AG08396 (cell line): Measurements from ENCODE around the gene KIRREL3.
A peak's percentile ranks its signal among the peaks of the same experiment; 100 is the strongest.

Experiments used
- DNase-seq: peaks from one replicate; pipeline ENCODE4 v3.0.0; 2012; ENCODE audit warnings: low spot score, mixed read lengths

The KIRREL3 gene

DNA sequence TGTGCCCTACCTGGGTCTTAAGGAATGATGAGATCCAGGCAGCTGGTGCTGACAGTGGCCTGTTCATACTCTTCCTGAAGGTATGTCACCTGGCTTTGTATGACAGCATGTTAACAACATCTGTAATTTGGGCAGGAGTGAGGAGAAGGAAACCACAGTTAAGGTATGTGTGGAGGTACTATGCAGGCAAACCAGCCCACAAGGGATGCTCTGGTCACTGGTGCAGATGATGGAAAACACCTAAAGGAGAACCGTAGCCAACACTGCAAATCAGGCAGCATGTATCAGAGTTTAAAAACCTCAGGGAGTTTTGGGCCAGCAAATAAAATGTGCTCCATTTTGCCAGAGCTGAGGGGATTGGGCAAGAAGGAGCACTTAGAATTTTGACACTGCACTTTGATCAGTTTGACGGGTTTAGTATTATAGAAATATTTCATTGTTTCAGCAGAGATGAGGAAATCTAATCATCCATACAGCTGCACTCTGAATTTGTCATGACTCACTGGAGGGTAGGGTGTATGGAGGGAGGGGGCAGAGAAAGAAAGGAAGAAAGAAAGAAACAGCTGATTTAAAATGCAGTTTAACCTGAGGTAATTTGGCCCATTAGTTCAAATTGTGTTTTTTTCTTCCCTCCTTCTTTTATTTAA is 260.9 kb downstream of the KIRREL3 start:
- DNase-seq: no peak

- no peak for DNase-seq
Measured at GRCh38 chr11:126738295-126739031, 262.1 kb downstream of the KIRREL3 start.

DNA sequence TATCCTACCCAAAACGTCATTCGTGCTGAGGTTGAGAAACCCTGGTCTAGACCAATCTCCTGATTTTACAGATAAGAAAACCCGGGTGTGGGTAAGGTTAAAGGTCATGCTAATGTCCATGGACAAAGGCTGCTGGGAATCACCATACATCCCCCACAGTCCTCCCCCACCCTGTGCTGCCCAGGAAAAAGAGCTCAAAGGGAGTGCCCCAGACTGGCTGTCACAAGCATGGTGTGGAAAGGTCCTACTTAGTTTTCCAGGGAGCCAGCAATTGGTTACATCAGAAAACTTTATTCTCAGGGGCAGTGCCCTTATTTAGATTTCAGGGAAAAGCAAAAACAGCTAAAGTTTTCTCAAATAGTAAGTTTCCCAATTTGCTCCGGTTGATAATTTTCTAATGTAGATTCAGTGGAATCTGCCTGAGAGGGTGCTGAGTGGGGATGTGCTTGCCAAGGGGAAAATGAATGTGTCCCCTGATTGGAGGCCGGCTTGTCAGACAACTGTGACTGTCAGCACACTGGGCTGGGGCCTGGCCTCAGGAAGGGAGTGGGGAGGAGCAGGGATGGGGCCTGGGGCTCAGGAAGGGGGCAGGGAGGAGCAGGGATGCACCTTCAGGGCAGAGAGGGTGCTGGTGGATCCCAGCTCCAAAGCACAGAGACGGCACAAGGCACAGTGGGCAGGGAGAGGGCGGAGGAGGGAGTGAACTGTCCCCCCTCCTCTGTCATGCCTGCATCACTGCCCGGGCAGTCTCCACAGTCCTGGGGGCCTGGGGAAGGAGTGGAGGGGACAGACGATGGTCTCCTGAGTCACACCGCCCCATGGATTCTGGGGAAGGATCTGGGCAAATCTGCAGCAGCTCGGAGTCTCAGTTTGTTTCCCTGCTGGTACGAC is 263.6 kb downstream of the KIRREL3 start:
- DNase-seq: no peak

DNA sequence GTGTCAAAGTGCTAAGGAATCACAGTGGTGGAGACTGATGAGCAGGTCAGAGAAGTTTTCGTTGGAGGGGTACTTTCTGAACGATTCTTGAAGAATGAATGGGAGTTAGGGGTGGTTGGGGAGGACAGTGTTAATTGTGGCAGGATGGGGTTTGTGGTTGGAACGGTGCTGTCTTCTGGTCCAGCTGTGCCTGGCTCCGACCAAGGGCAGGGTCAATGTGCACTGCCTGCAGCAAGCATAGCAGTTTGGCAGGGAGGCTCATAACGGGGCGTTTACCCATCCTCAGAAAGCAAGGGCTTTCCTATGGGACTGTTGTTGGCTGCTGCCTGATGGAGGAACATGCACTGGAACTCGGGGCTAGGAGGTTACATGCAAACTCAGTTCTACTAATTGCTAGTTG is 265.8 kb downstream of the KIRREL3 start:
- DNase-seq: no peak

GRCh38 chr11:126733685-126734084 is 266.9 kb downstream of the KIRREL3 start:
- DNase-seq: peak; percentile 27

GRCh38 chr11:126732981-126733380 is 267.6 kb downstream of the KIRREL3 start:
- DNase-seq: no peak

DNA sequence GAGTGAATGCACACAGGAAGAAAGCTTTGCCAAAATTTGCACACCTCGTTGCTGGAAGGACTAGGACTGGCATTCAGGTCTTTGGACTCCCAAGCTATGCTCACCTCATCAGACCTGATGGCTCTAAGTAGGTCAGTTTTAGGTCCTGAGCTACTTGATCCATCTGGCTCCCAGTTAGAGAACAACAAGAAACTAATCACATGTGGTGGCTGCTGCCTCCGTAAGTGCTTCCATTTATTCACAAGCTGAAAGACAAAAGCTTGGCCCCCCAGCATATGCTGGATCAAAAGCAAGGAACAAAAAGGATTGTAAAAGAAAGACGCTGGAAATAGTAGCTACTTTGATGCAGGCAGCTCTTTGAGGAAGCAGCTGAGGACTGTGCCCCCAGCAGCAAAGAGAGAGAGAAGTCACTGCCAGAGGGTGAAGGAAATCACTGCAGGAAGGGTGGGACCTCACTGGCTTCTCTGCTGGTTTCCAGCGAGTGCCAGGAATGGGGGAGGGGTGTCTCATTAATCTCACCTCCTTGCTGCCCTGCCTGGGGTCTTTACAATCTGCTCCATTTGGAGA is 268.9 kb downstream of the KIRREL3 start:
- DNase-seq: no peak

- no peak for DNase-seq
Measured at GRCh38 chr11:126727381-126727780, 273.2 kb downstream of the KIRREL3 start.

DNA sequence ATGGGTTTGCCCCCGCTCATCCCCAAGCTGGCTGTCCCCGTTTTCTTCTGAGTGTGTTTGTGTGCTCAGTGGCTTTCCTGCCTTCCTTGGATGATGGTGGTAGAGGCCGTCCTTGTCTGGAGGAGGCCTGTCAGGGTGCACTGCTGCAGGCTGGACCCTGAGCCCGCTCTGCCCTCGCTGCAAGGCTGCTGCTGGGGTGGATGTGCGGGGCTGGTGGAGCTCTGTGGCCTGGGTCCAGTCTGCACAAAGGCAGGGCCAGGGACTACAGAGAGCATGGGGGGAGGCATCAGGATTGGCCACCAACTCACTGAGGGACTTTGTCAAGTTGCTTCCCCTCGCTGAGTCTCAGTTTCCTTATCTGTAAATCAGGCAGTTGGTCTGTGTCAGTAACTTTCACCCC is 275.0 kb downstream of the KIRREL3 start:
- DNase-seq: no peak

DNA sequence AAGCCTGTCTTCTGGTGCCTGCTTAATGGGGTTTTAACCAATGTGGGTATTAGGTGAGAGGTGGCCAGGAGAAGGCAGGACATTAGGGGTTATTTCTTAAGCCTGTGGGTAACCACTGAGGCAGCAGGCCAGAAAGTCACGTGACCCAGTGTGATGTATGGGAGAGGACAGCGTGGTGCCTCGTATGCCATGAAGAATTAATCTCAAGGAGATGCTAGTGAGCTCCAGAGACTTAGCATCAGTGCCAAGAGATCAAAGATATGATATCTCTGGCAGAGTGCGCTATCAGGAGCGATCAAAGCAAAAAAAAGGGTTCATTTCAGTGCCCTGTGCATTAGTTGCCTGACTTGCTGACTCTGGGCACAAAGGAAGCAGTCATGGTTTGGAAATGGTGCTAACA is 275.5 kb downstream of the KIRREL3 start:
- no peak for DNase-seq

DNA sequence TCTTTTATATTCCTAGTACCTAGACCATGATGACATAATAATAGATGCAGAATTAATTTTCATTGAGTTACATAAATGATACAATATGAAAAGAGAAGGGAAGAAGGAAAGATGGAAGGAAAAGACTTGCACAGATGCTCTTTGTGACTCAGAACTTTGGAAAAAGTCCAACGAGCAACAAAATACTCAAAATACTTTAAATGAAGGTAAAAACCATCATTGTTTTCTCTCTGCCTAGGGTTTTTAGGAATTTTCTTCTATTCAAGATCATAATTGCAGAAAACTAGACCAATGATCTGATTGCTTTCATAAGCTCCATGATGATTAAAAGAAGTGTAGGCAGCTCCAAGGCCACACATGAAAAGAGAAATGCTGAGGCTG is 276.9 kb downstream of the KIRREL3 start:
- no peak for DNase-seq

DNA sequence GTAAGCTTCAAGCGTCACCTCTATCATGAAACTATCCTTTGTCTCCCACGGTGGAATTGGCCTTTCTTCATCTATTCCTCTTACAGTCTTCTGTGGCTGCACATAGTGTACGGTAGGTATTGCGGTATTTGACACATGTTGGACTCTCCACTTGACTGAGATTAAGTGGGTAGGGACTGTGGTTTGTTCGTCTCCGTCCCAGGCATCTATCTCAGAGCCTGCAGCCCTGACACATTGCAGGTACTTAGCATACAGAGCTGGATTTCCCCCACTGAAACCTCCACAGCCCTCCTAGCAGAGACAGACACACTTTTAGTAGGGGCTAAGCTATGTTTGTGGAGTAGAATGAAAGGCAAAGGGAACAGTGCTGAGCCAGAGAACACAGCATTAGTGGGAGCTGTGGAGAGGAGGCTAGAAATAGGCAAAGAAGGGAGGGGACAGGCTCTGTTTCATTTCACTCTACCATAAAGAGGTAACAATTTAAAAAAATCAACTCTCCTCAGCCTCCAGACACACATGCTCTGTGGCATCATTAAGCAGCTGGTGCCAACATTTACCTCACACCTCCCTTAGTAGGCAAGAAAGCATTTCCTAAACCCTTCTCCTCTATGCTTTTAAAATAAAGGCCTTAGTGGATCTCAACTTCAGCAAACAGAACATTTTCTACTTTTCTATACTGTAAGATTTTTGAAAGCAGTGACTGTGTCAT is 277.5 kb downstream of the KIRREL3 start:
- no peak for DNase-seq

- no peak for DNase-seq
Measured at GRCh38 chr11:126722006-126722736, 278.4 kb downstream of the KIRREL3 start.

GRCh38 chr11:126720539-126721235 is 279.9 kb downstream of the KIRREL3 start:
- peak; percentile 25 for DNase-seq

DNA sequence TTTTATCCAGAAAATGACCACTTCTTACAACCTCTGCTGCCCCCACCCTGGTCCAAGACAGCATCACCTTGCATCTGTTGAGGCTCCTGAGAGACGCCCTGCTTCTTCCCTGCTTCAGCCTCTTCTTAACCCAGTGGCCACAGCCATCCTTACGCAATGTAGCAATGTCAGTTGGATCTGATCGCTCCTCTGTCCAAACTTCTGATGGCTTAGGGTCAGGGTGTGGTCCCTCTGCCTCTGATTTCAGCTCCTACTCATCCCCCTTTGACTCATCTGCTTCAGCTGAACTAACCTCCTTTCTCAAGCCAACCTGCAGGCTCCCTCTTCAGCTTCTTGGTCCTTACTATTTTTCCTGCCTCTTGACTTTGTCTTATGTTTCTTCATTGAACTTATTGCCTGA is 280.8 kb downstream of the KIRREL3 start:
- DNase-seq: no peak

DNA sequence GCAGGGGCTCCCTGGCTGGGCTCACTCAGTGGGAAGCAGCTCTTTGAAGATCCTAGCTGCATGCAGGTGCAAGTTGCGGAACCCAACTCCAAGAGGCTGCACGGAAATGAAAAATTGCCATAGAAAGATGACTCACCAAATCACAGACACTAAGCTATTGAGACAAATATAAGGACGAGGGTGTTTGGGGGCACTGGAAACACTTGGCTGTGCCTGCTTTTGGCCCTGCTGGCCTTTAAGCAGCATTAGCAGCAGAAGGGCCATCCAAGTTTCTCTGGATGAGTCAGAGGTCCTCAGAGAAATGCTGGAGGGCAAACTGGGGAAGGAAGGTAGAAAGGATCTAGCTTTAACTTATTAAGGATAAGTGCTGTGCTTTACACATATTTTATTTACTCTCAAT is 282.3 kb downstream of the KIRREL3 start:
- peak; percentile 41 for DNase-seq

GRCh38 chr11:126716456-126717083 is 284.0 kb downstream of the KIRREL3 start:
- peak; percentile 62 for DNase-seq

GRCh38 chr11:126713806-126714205 is 286.8 kb downstream of the KIRREL3 start:
- no peak for DNase-seq

GRCh38 chr11:126711977-126712625 is 288.5 kb downstream of the KIRREL3 start:
- DNase-seq: no peak
